Measurements from ENCODE around the gene HDAC3. TPM values are rescaled to one million over a fixed set of nuclear protein-coding genes. Genes with fewer than 3 reads are reported as not detected.

HDAC3 gene
- total RNA-seq, 1 donor from 2014 or later, result 28.9 TPM

Other genes starting within 250 kb of the HDAC3 start
- gene PCDHGB4, start 249.2 kb downstream of the HDAC3 start, total RNA-seq, result 5.4 TPM
- 9.1 TPM for gene PCDHGA8, start 244.2 kb downstream of the HDAC3 start, total RNA-seq
- gene PCDHGB5, start 238.9 kb downstream of the HDAC3 start, total RNA-seq, result 6.4 TPM
- gene PCDHGA9, start 234.1 kb downstream of the HDAC3 start, total RNA-seq, result 4.5 TPM
- gene PCDHGB6, start 228.8 kb downstream of the HDAC3 start, total RNA-seq, result 4.7 TPM
- 5.3 TPM for gene PCDHGA10, start 223.9 kb downstream of the HDAC3 start, total RNA-seq
- 8.8 TPM for gene PCDHGB7, start 219.2 kb downstream of the HDAC3 start, total RNA-seq
- 5.0 TPM for gene PCDHGA11, start 215.8 kb downstream of the HDAC3 start, total RNA-seq
- gene PCDHGA12, start 206.3 kb downstream of the HDAC3 start, total RNA-seq, result 5.1 TPM
- 13.4 TPM for gene PCDHGC3, start 160.9 kb downstream of the HDAC3 start, total RNA-seq
- 2.5 TPM for gene PCDHGC4, start 151.8 kb downstream of the HDAC3 start, total RNA-seq
- 3.2 TPM for gene PCDHGC5, start 147.8 kb downstream of the HDAC3 start, total RNA-seq
- gene DIAPH1, start 17.8 kb downstream of the HDAC3 start, total RNA-seq, result 36.6 TPM
- gene RELL2, start 148 bp upstream of the HDAC3 start, total RNA-seq, result 0.55 TPM
- gene FCHSD1, start 14.6 kb upstream of the HDAC3 start, total RNA-seq, result 3.7 TPM
- gene ARAP3, start 45.4 kb upstream of the HDAC3 start, total RNA-seq, result 13.2 TPM
- 17.2 TPM for gene PCDH1, start 241.6 kb upstream of the HDAC3 start, total RNA-seq